Chondrocyte (in vitro differentiated cells): Measurements from ENCODE around the gene MYH1. TPM values are rescaled to one million over a fixed set of nuclear protein-coding genes. Genes with fewer than 3 reads are reported as not detected.
"Not testable (repeated sequence)": the region's sequence is repeated elsewhere in the genome, so short reads cannot be mapped to it uniquely, and the experiment has no call there.

Source experiments
- DNase-seq: peaks from one replicate; pipeline ENCODE4 v3.0.0; 2021; ENCODE audit warnings: mixed read lengths, low spot score
- H3K27ac Mint-ChIP-seq: one replicate; pipeline ENCODE4 v1.8.0; 2021; ENCODE audit warnings: mild to moderate bottlenecking, moderate library complexity, mixed read lengths; ENCODE audit not compliant: unreplicated experiment
- H3K27me3 Mint-ChIP-seq: 2 replicates; pipeline ENCODE4 v1.8.0; 2021; ENCODE audit warnings: low read depth, mixed read lengths
- H3K36me3 Mint-ChIP-seq: 2 replicates; pipeline ENCODE4 v1.8.0; 2021; ENCODE audit warnings: low read depth, mixed read lengths
- H3K4me1 Mint-ChIP-seq: 2 replicates; pipeline ENCODE4 v1.8.0; 2021; ENCODE audit warnings: low read depth, mild to moderate bottlenecking, mixed read lengths
- H3K4me3 Mint-ChIP-seq: one replicate; pipeline ENCODE4 v1.8.0; 2021; ENCODE audit warnings: mild to moderate bottlenecking, moderate library complexity, mixed read lengths; ENCODE audit not compliant: unreplicated experiment
- H3K9me3 Mint-ChIP-seq: 2 replicates; pipeline ENCODE4 v1.8.0; 2021; ENCODE audit warnings: low read depth, mixed read lengths
- CTCF ChIP-seq: fragments of 200-600 bp; sonication (generic); IDR thresholded peaks from 2 replicates; pipeline ENCODE4 v1.5.0; 2021; ENCODE audit warnings: antibody characterized with exemption, mild to moderate bottlenecking, moderate library complexity
- total RNA-seq: library from RNA; stranded (reverse); gene quantifications from 3 replicates; pipeline ENCODE4 v1.2.1, GENCODE V29; 2021

Gene MYH1
- total RNA-seq, 1 donor from 2014 or later = not detected

GRCh38 chr17:10550014-10550413 lies 31.7 kb upstream of the MYH1 start:
- no peak for DNase-seq
- Mint-ChIP-seq H3K4me3 (no peak overlapping the region), H3K36me3 (no peaks in the 10 kb centered on the region), H3K27ac (no peak overlapping the region), H3K27me3 (peaks cover 7% of the 10 kb centered on the region), H3K9me3 (peaks cover 4% of the 10 kb centered on the region), H3K4me1 (no peaks in the 10 kb centered on the region)
- no peak for TF ChIP-seq CTCF

- Mint-ChIP-seq H3K4me3 (no peak within 1 kb of the TSS), H3K27me3 (peaks cover 7% of the 10 kb centered on the region), H3K9me3 (peaks cover 4% of the 10 kb centered on the region), H3K27ac (no peak within 1 kb of the TSS), H3K4me1 (no peaks in the 10 kb centered on the region), H3K36me3 (no peaks in the 10 kb centered on the region)
- no peak for DNase-seq
- TF ChIP-seq CTCF = no peak
Measured at GRCh38 chr17:10549096-10549842, 30.9 kb upstream of the MYH1 start, which contains the start of gene MYH2. Gene MYH2 (minus strand): TSS chr17:10549658. CDS start chr17:10547920, 1,738 bp downstream.

- Mint-ChIP-seq H3K27me3 (peaks cover 7% of the 10 kb centered on the region), H3K36me3 (no peaks in the 10 kb centered on the region), H3K27ac (no peak overlapping the region), H3K9me3 (peaks cover 4% of the 10 kb centered on the region), H3K4me1 (no peaks in the 10 kb centered on the region), H3K4me3 (no peak overlapping the region)
- no peak for TF ChIP-seq CTCF
- no peak for DNase-seq
Measured at GRCh38 chr17:10547351-10547750, 29.0 kb upstream of the MYH1 start.

- H3K9me3 Mint-ChIP-seq = peaks cover 27% of the 10 kb centered on the region
- H3K27ac Mint-ChIP-seq, H3K27me3 Mint-ChIP-seq, H3K36me3 Mint-ChIP-seq, DNase-seq, H3K4me3 Mint-ChIP-seq, H3K4me1 Mint-ChIP-seq: not testable (repeated sequence)
Measured at GRCh38 chr17:10543486-10543885, 25.1 kb upstream of the MYH1 start.

- H3K27me3 Mint-ChIP-seq, H3K4me3 Mint-ChIP-seq, DNase-seq, H3K4me1 Mint-ChIP-seq, H3K36me3 Mint-ChIP-seq, H3K27ac Mint-ChIP-seq: not testable (repeated sequence)
- peaks cover 23% of the 10 kb centered on the region for H3K9me3 Mint-ChIP-seq
Measured at GRCh38 chr17:10541179-10541578, 22.8 kb upstream of the MYH1 start.

GRCh38 chr17:10532026-10532425 lies 13.7 kb upstream of the MYH1 start:
- no peak for TF ChIP-seq CTCF
- H3K27ac Mint-ChIP-seq = no peak overlapping the region
- no peak for DNase-seq
- H3K4me1 Mint-ChIP-seq = no peaks in the 10 kb centered on the region
- no peak overlapping the region for H3K4me3 Mint-ChIP-seq
- H3K36me3 Mint-ChIP-seq = no peaks in the 10 kb centered on the region
- peaks cover 3% of the 10 kb centered on the region for H3K9me3 Mint-ChIP-seq
- H3K27me3 Mint-ChIP-seq = peaks cover 2% of the 10 kb centered on the region
